Endothelial cell of umbilical vein (primary cell): Measurements from ENCODE around the gene HDAC10. TPM values are rescaled to one million over a fixed set of nuclear protein-coding genes. Genes with fewer than 3 reads are reported as not detected.

Experiments used
- BruUV-seq: library from RNA; stranded (reverse); fragments of 400-500 nt; replicated peaks from 2 replicates; lab custom pipeline; 2021; lab: Mats Ljungman, UMichigan
- CTCF ChIA-PET: fragments of 300-600, 350-600 bp; sonication (Branson Sonifier 250); formaldehyde crosslinking; loops from one replicate; lab custom pipeline; 2021; ENCODE audit warnings: antibody characterized with exemption, inconsistent platforms; lab: Charles Lee
- POLR2A ChIA-PET: fragments of 300-600, 350-600 bp; sonication (Branson Sonifier 250); formaldehyde crosslinking; loops from one replicate; lab custom pipeline; 2021; ENCODE audit warnings: antibody characterized with exemption, inconsistent platforms; lab: Charles Lee
- DNase-seq: peaks from one replicate; pipeline ENCODE4 v3.0.0-alpha.2; 2011; ENCODE audit warnings: low read depth, low spot score
- FAIRE-seq: peaks from 2 replicates; lab custom pipeline; 2011; peaks lifted over from hg19 to GRCh38; lab: Jason Lieb, UNC
- H2AFZ ChIP-seq: 2 replicates; pipeline ENCODE4 v1.6.0; 2012; ENCODE audit warnings: low read depth, low read length, control low read depth, inconsistent platforms
- H3K27ac ChIP-seq: 2 replicates; pipeline ENCODE4 v1.5.1; 2011; ENCODE audit warnings: low read depth, mild to moderate bottlenecking, control low read depth, low read length, moderate library complexity; ENCODE audit not compliant: insufficient read depth
- H3K27me3 ChIP-seq, 2 experiments: 2 replicates each; pipeline versions ENCODE4 v1.6.0 to v1.6.1; 2011; ENCODE audit warnings: low read length in 2 of 2, mixed read lengths in 1 of 2; ENCODE audit not compliant: control insufficient read depth in 2 of 2, insufficient read depth in 2 of 2
- H3K36me3 ChIP-seq, 2 experiments: 2 replicates in 1 of 2; 3 replicates in 1 of 2; pipeline ENCODE4 v1.5.1; 2011; ENCODE audit warnings: low read length in 2 of 2, mild to moderate bottlenecking in 1 of 2, moderate library complexity in 1 of 2; ENCODE audit not compliant: control insufficient read depth in 2 of 2, insufficient read depth in 2 of 2; ENCODE audit errors: extremely low read depth in 1 of 2
- H3K4me1 ChIP-seq: 3 replicates; pipeline ENCODE4 v1.5.1; 2011; ENCODE audit warnings: mild to moderate bottlenecking, low read length; ENCODE audit not compliant: control insufficient read depth, insufficient read depth; ENCODE audit errors: extremely low read depth
- H3K4me2 ChIP-seq: 2 replicates; pipeline ENCODE4 v1.6.1; 2011; ENCODE audit warnings: low read length, control low read depth, mixed read lengths; ENCODE audit not compliant: insufficient read depth
- H3K4me3 ChIP-seq, 3 experiments: fragments of 200-600 bp in 1 of 3; sonication (generic), shearing (Covaris generic) in 1 of 3; replicated peaks in 1 of 3; 2 replicates each; pipeline ENCODE4 v1.5.1; 2011 to 2016; ENCODE audit warnings: control low read depth in 3 of 3, low read length in 3 of 3, mild to moderate bottlenecking in 2 of 3, inconsistent platforms in 1 of 3, low read depth in 1 of 3, moderate library complexity in 1 of 3; ENCODE audit not compliant: insufficient read depth in 1 of 3
- H3K79me2 ChIP-seq: 2 replicates; pipeline ENCODE4 v1.6.0; 2012; ENCODE audit warnings: low read length, inconsistent platforms; ENCODE audit not compliant: control insufficient read depth, insufficient read depth
- H3K9ac ChIP-seq: replicated peaks from 2 replicates; pipeline ENCODE3; 2011; ENCODE audit warnings: low read length, control low read depth; ENCODE audit not compliant: insufficient read depth; ENCODE audit errors: extremely low read depth
- H3K9me1 ChIP-seq: replicated peaks from 3 replicates; pipeline ENCODE4 v1.6.0; 2011; ENCODE audit warnings: mild to moderate bottlenecking, low read length; ENCODE audit not compliant: control insufficient read depth, insufficient read depth; ENCODE audit errors: extremely low read depth
- H3K9me3 ChIP-seq: replicated peaks from 2 replicates; pipeline ENCODE4 v1.5.1; 2012; ENCODE audit warnings: low read length, inconsistent platforms; ENCODE audit not compliant: control insufficient read depth, insufficient read depth
- H4K20me1 ChIP-seq: replicated peaks from 2 replicates; pipeline ENCODE3; 2011; ENCODE audit warnings: mild to moderate bottlenecking, low read length; ENCODE audit not compliant: control insufficient read depth, insufficient read depth; ENCODE audit errors: extremely low read depth
- EZH2 ChIP-seq: IDR thresholded peaks from 2 replicates; pipeline ENCODE4 v1.6.1; 2012; ENCODE audit warnings: borderline replicate concordance, low read depth, mild to moderate bottlenecking, moderate library complexity, low read length, inconsistent platforms; ENCODE audit not compliant: severe bottlenecking
- FOS ChIP-seq: IDR thresholded peaks from 2 replicates; pipeline ENCODE4 v1.6.1; 2011; ENCODE audit warnings: mild to moderate bottlenecking, low read length, moderate library complexity, borderline replicate concordance; ENCODE audit not compliant: insufficient read depth
- GATA2 ChIP-seq: IDR thresholded peaks from 2 replicates; pipeline ENCODE4 v1.7.0; 2011; ENCODE audit warnings: low read depth, mild to moderate bottlenecking, moderate library complexity, mixed read lengths, low read length; ENCODE audit not compliant: insufficient read length, insufficient read depth
- JUN ChIP-seq: IDR thresholded peaks from 2 replicates; pipeline ENCODE4 v1.6.1; 2011; ENCODE audit warnings: borderline replicate concordance, low read depth; ENCODE audit not compliant: insufficient read length, insufficient read depth
- MYC ChIP-seq: IDR thresholded peaks from one replicate; pipeline ENCODE4 v1.6.1; 2011; ENCODE audit warnings: mild to moderate bottlenecking, low read depth, low read length
- POLR2A ChIP-seq: IDR thresholded peaks from 2 replicates; pipeline ENCODE4 v1.6.1; 2012; ENCODE audit warnings: low read depth, mild to moderate bottlenecking, control low read depth, low read length
- POLR2AphosphoS5 ChIP-seq: IDR thresholded peaks from 2 replicates; pipeline ENCODE4 v1.6.1; 2012; ENCODE audit warnings: low read depth, mild to moderate bottlenecking, control low read depth, low read length, moderate library complexity; ENCODE audit not compliant: insufficient read depth
- dilution Hi-C: fragments of 300-500 bp; cut with MboI; formaldehyde crosslinking; loops from one replicate; pipeline ENCODE4 v1.15.0; 2019; ENCODE audit warnings: low sequenced_read_pairs; ENCODE audit not compliant: extremely low pct_ligation_motif_present
- intact Hi-C: fragments of 100-400 bp; cut with micrococcal nuclease; formaldehyde crosslinking; loops from one replicate; pipeline ENCODE4 v1.10.0; 2022
- polyA plus RNA-seq, 4 experiments: library from polyadenylated mRNA; depleted of rRNA in 3 of 4; stranded (reverse) in 3 of 4; unstranded in 1 of 4; fragments of >200 nt; gene quantifications; 2 replicates each; pipeline versions ENCODE4 v1.2.1 to v1.2.3, GENCODE V29; 2011 to 2012; ENCODE audit warnings: missing spikeins in 1 of 4
- total RNA-seq: library from RNA; stranded (reverse); gene quantifications from 2 replicates; pipeline ENCODE4 v1.2.3, GENCODE V29; 2021
- TF ChIP-seq, protein P1 (sequence below): IDR thresholded peaks from 2 replicates; pipeline ENCODE4 v1.6.1; 2011; ENCODE audit not compliant: insufficient read depth, insufficient read length
- TF ChIP-seq, protein P2 (sequence below), 2 donors: IDR thresholded peaks; 1 replicate in 1 of 2; 2 replicates in 1 of 2; pipeline ENCODE4 v1.5.1; 2011; ENCODE audit warnings: low read length in 2 of 2, mild to moderate bottlenecking in 2 of 2, moderate library complexity in 2 of 2, control low read depth in 1 of 2, inconsistent platforms in 1 of 2, low read depth in 1 of 2; ENCODE audit not compliant: insufficient read depth in 1 of 2; ENCODE audit errors: extremely low read depth in 1 of 2

The HDAC10 gene
- total and polyA plus RNA-seq, 2 donors (not counting 3 experiments of a cell fraction or from before 2014, with no cell fraction given) = 32.6 to 47.0 TPM

DNA sequence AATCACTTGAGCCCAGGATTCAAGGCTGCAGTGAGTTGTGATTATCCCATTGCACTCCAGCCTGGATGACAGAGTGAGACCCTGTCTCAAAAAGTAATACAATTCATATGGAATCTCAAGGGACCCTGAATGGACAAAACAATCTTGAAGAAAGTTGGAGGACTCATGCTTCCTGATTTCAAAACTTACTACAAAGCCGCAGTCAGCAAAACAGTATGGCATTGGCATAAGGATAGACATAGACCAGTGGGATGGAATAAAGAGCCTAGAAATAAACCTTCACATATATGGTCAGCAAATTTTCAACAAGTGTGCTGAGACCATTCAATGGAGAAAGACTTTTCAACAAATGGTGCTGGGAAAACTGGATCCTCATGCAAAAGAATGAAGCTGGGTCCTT, 47.8 kb downstream of the HDAC10 start:
- intact Hi-C loops (loop anchor here (10.0 kb wide), 1 partner anchor 228 kb away; no protein-coding TSS in a partner anchor), dilution Hi-C loops (no loop called here)
- Histone ChIP-seq H3K4me2 (no peak overlapping the region), H3K27me3 (no peaks in the 10 kb centered on the region), H3K4me1 (peaks cover 31% of the 10 kb centered on the region), H3K9me3 (no peaks in the 10 kb centered on the region), H3K9ac (no peak overlapping the region), H2AFZ (no peak overlapping the region), H4K20me1 (no peaks in the 10 kb centered on the region), H3K4me3 (no peak overlapping the region), H3K79me2 (peaks cover 26% of the 10 kb centered on the region), H3K36me3 (peaks cover 2% of the 10 kb centered on the region in 2 experiments), H3K9me1 (no peaks in the 10 kb centered on the region), H3K27ac (no peak overlapping the region)
- no peak for TF ChIP-seq POLR2AphosphoS5
- no peak for TF ChIP-seq FOS
- TF ChIP-seq JUN = no peak
- TF ChIP-seq MYC = no peak
- TF ChIP-seq, protein P1, sequence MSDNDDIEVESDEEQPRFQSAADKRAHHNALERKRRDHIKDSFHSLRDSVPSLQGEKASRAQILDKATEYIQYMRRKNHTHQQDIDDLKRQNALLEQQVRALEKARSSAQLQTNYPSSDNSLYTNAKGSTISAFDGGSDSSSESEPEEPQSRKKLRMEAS = no peak
- TF ChIP-seq GATA2 = no peak
- TF ChIP-seq, protein P2, sequence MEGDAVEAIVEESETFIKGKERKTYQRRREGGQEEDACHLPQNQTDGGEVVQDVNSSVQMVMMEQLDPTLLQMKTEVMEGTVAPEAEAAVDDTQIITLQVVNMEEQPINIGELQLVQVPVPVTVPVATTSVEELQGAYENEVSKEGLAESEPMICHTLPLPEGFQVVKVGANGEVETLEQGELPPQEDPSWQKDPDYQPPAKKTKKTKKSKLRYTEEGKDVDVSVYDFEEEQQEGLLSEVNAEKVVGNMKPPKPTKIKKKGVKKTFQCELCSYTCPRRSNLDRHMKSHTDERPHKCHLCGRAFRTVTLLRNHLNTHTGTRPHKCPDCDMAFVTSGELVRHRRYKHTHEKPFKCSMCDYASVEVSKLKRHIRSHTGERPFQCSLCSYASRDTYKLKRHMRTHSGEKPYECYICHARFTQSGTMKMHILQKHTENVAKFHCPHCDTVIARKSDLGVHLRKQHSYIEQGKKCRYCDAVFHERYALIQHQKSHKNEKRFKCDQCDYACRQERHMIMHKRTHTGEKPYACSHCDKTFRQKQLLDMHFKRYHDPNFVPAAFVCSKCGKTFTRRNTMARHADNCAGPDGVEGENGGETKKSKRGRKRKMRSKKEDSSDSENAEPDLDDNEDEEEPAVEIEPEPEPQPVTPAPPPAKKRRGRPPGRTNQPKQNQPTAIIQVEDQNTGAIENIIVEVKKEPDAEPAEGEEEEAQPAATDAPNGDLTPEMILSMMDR (IDR thresholded peaks at IDR 0.05; ENCODE audit: extremely low read depth in 1 of 2, insufficient read depth in 1 of 2, low read depth in 1 of 2, low read length in 2 of 2) = no peak
- TF ChIP-seq EZH2 = no peak
- no peak for TF ChIP-seq POLR2A
- FAIRE-seq = no peak
- DNase-seq = no peak
- ChIA-PET POLR2A (no interaction called here), CTCF (no interaction called here)
- BruUV-seq = no TSS peak
